HUES64 (cell line): ENCODE results near the gene SFR1.
"Not testable (repeated sequence)": the region's sequence is repeated elsewhere in the genome, so short reads cannot be mapped to it uniquely, and the experiment has no call there.

Source experiments
- H3K27ac ChIP-seq: 2 replicates; pipeline ENCODE4 v1.7.0; 2013; ENCODE audit warnings: low read depth, low read length, inconsistent platforms
- H3K27me3 ChIP-seq: 2 replicates; pipeline ENCODE4 v1.6.1; 2013; ENCODE audit warnings: mild to moderate bottlenecking, low read length; ENCODE audit not compliant: insufficient read depth
- H3K36me3 ChIP-seq: 2 replicates; pipeline ENCODE4 v1.6.1; 2013; ENCODE audit warnings: mild to moderate bottlenecking, low read length; ENCODE audit not compliant: insufficient read depth
- H3K4me1 ChIP-seq: 2 replicates; pipeline ENCODE4 v1.6.1; 2013; ENCODE audit warnings: mild to moderate bottlenecking, low read length, moderate library complexity; ENCODE audit not compliant: insufficient read depth
- H3K4me3 ChIP-seq: 2 replicates; pipeline ENCODE4 v1.5.1; 2013; ENCODE audit warnings: mild to moderate bottlenecking, low read length, moderate library complexity
- H3K9ac ChIP-seq: 2 replicates; pipeline ENCODE4 v1.6.1; 2013; ENCODE audit warnings: mild to moderate bottlenecking, low read depth, low read length
- H3K9me3 ChIP-seq: 2 replicates; pipeline ENCODE4 v1.6.1; 2013; ENCODE audit warnings: low read depth, low read length; ENCODE audit not compliant: insufficient read depth
- WGBS: fragments of 150-250, 120-280 bp; methylation state at CpG from one replicate; pipeline ENCODE4 v1.1.7; 2013; ENCODE audit warnings: missing lambda C conversion rate; 5-methylcytosine and 5-hydroxymethylcytosine counted together

Gene SFR1

GRCh38 chr10:104130041-104130440, 8.1 kb downstream of the SFR1 start:
- H3K27ac ChIP-seq = no peak overlapping the region
- no peaks in the 10 kb centered on the region for H3K4me1 ChIP-seq
- 89% methylated on average over 3 of the region's 3 CpGs for WGBS
- no peak overlapping the region for H3K9ac ChIP-seq
- no peaks in the 10 kb centered on the region for H3K9me3 ChIP-seq
- no peaks in the 10 kb centered on the region for H3K27me3 ChIP-seq
- no peak overlapping the region for H3K4me3 ChIP-seq
- H3K36me3 ChIP-seq = peaks cover 5% of the 10 kb centered on the region; the same call in 1 of the 2 replicates

- Histone ChIP-seq H3K36me3 (no peaks in the 10 kb centered on the region), H3K9ac (no peak overlapping the region), H3K27ac (no peak overlapping the region), H3K27me3 (no peaks in the 10 kb centered on the region), H3K4me3 (no peak overlapping the region), H3K9me3 (no peaks in the 10 kb centered on the region), H3K4me1 (peaks cover 13% of the 10 kb centered on the region)
- WGBS = 92% methylated on average over 6 of the region's 6 CpGs
Observed at GRCh38 chr10:104138131-104138530, 16.2 kb downstream of the SFR1 start.

GRCh38 chr10:104139221-104139620, 17.2 kb downstream of the SFR1 start:
- no peak overlapping the region for H3K27ac ChIP-seq
- H3K4me1 ChIP-seq = peaks cover 13% of the 10 kb centered on the region
- WGBS = 86% methylated on average over 4 of the region's 5 CpGs
- no peaks in the 10 kb centered on the region for H3K27me3 ChIP-seq
- no peak overlapping the region for H3K9ac ChIP-seq
- no peak overlapping the region for H3K4me3 ChIP-seq
- H3K36me3 ChIP-seq = no peaks in the 10 kb centered on the region
- no peaks in the 10 kb centered on the region for H3K9me3 ChIP-seq

- no peak overlapping the region for H3K9ac ChIP-seq
Observed at GRCh38 chr10:104142081-104142480, 20.1 kb downstream of the SFR1 start.

GRCh38 chr10:104143829-104144228, 21.9 kb downstream of the SFR1 start:
- no peaks in the 10 kb centered on the region for H3K27me3 ChIP-seq
- no peak overlapping the region for H3K27ac ChIP-seq
- H3K4me3 ChIP-seq = no peak overlapping the region
- H3K9me3 ChIP-seq = no peaks in the 10 kb centered on the region
- no peaks in the 10 kb centered on the region for H3K36me3 ChIP-seq
- WGBS = 85% methylated on average over 2 of the region's 3 CpGs
- H3K9ac ChIP-seq = no peak overlapping the region
- peaks cover 18% of the 10 kb centered on the region for H3K4me1 ChIP-seq

More at GRCh38 chr10:104142081-104142480, 20.1 kb downstream of the SFR1 start:
- WGBS = 13% methylated on average over 1 of the region's 1 CpG
- 0 out of 2 replicates have a peak overlapping the region, but pooled peaks have one; percentile 1 for H3K4me3 ChIP-seq
- no peaks in the 10 kb centered on the region for H3K9me3 ChIP-seq
- peaks cover 18% of the 10 kb centered on the region for H3K4me1 ChIP-seq
- 0 out of 2 replicates have a peak overlapping the region, but pooled peaks have one; percentile 24 for H3K27ac ChIP-seq
- no peaks in the 10 kb centered on the region for H3K36me3 ChIP-seq
- H3K27me3 ChIP-seq = no peaks in the 10 kb centered on the region

- Histone ChIP-seq H3K9ac (no peak overlapping the region), H3K4me1 (peaks cover 19% of the 10 kb centered on the region), H3K4me3 (no peak overlapping the region), H3K9me3 (no peaks in the 10 kb centered on the region), H3K36me3 (no peaks in the 10 kb centered on the region), H3K27ac (no peak overlapping the region), H3K27me3 (no peaks in the 10 kb centered on the region)
- 98% methylated on average over 3 of the region's 4 CpGs for WGBS
Observed at GRCh38 chr10:104144931-104145330, 23.0 kb downstream of the SFR1 start.

GRCh38 chr10:104146882-104147281, 24.9 kb downstream of the SFR1 start:
- Histone ChIP-seq H3K9ac (no peak overlapping the region), H3K9me3 (peaks cover 9% of the 10 kb centered on the region), H3K27ac (no peak overlapping the region), H3K36me3 (no peaks in the 10 kb centered on the region), H3K4me3 (no peak overlapping the region), H3K27me3 (no peaks in the 10 kb centered on the region), H3K4me1 (peaks cover 17% of the 10 kb centered on the region)
- 83% methylated on average over 1 of the region's 1 CpG for WGBS

GRCh38 chr10:104150139-104150538, 28.2 kb downstream of the SFR1 start:
- Histone ChIP-seq H3K9ac (no peak overlapping the region), H3K27me3 (no peaks in the 10 kb centered on the region), H3K9me3 (peaks cover 18% of the 10 kb centered on the region)

GRCh38 chr10:104151737-104152136, 29.8 kb downstream of the SFR1 start:
- peaks cover 18% of the 10 kb centered on the region for H3K9me3 ChIP-seq
- no peak overlapping the region for H3K9ac ChIP-seq
- no peak overlapping the region for H3K27ac ChIP-seq
- H3K4me3 ChIP-seq = no peak overlapping the region
- H3K27me3 ChIP-seq = no peaks in the 10 kb centered on the region
- no peaks in the 10 kb centered on the region for H3K36me3 ChIP-seq
- H3K4me1 ChIP-seq = peaks cover 23% of the 10 kb centered on the region

More at GRCh38 chr10:104150139-104150538, 28.2 kb downstream of the SFR1 start:
- Histone ChIP-seq H3K27ac (no peak overlapping the region), H3K4me3 (no peak overlapping the region), H3K4me1 (peaks cover 12% of the 10 kb centered on the region), H3K36me3 (no peaks in the 10 kb centered on the region)

GRCh38 chr10:104155591-104155990, 33.6 kb downstream of the SFR1 start:
- Histone ChIP-seq H3K9me3 (peaks cover 18% of the 10 kb centered on the region), H3K4me1 (peaks cover 19% of the 10 kb centered on the region), H3K36me3 (no peaks in the 10 kb centered on the region), H3K4me3 (no peak overlapping the region), H3K9ac (no peak overlapping the region), H3K27ac (no peak overlapping the region), H3K27me3 (no peaks in the 10 kb centered on the region)
- WGBS = 51% methylated on average over 2 of the region's 2 CpGs

- Histone ChIP-seq H3K4me1 (no peaks in the 10 kb centered on the region), H3K4me3 (no peak overlapping the region), H3K9ac (no peak overlapping the region), H3K27ac (no peak overlapping the region), H3K36me3 (no peaks in the 10 kb centered on the region), H3K9me3 (peaks cover 5% of the 10 kb centered on the region), H3K27me3 (no peaks in the 10 kb centered on the region)
- 93% methylated on average over 4 of the region's 5 CpGs for WGBS
Observed at GRCh38 chr10:104170610-104171254, 48.8 kb downstream of the SFR1 start.

- H3K9me3 ChIP-seq, H3K9ac ChIP-seq, H3K27me3 ChIP-seq, H3K27ac ChIP-seq, H3K4me1 ChIP-seq, H3K36me3 ChIP-seq, H3K4me3 ChIP-seq: not testable (repeated sequence)
- 100% methylated on average over 1 of the region's 1 CpG for WGBS
Observed at GRCh38 chr10:104174136-104174535, 52.2 kb downstream of the SFR1 start.
